K562 (cell line): ENCODE measurements around the gene MPDU1. TPM values are rescaled to one million over a fixed set of nuclear protein-coding genes. Genes with fewer than 3 reads are reported as not detected.

ENCODE experiments used
- BRD4 ChIP-seq: fragments of 200-600 bp; sonication (generic); IDR thresholded peaks from 2 replicates; pipeline ENCODE4 v1.6.1; 2017; ENCODE audit warnings: inconsistent platforms
- BRD9 ChIP-seq: fragments of 450-650 bp; IDR thresholded peaks from 2 replicates; pipeline ENCODE4 v1.6.1; 2018; ENCODE audit warnings: low read depth; ENCODE audit not compliant: partially characterized antibody
- HNRNPLL ChIP-seq: fragments of 200-400 bp; formaldehyde crosslinking; IDR thresholded peaks from 2 replicates; pipeline ENCODE4 v1.6.1; 2017; ENCODE audit warnings: low read length, low read depth, mild to moderate bottlenecking; ENCODE audit not compliant: poor library complexity, severe bottlenecking
- JUND ChIP-seq, 2 experiments: IDR thresholded peaks; 2 replicates in 1 of 2; 3 replicates in 1 of 2; pipeline ENCODE4 v1.6.1; 2011; ENCODE audit warnings: borderline replicate concordance in 2 of 2, low read depth in 2 of 2, low read length in 2 of 2, improper control_type of control experiment in 1 of 2, missing biosample characterization in 1 of 2, missing genetic modification characterization in 1 of 2, missing genetic modification reagents in 1 of 2
- KAT7 ChIP-seq: sonication (generic); formaldehyde crosslinking; IDR thresholded peaks from 2 replicates; pipeline ENCODE4 v1.8.0; 2022; ENCODE audit warnings: missing genetic modification reagents, mild to moderate bottlenecking, borderline replicate concordance
- KDM4B ChIP-seq, 2 experiments: fragments of 450-650 bp in 1 of 2; sonication (generic) in 1 of 2; IDR thresholded peaks; 2 replicates each; pipeline ENCODE4 v1.6.1; 2016 to 2017; ENCODE audit warnings: borderline replicate concordance in 2 of 2, antibody characterized with exemption in 1 of 2, low read depth in 1 of 2, mild to moderate bottlenecking in 1 of 2
- MTA3 ChIP-seq: fragments of 450-650 bp; formaldehyde crosslinking; IDR thresholded peaks from 2 replicates; pipeline ENCODE4 v1.6.1; 2017; ENCODE audit warnings: mild to moderate bottlenecking, borderline replicate concordance
- POU5F1 ChIP-seq: fragments of 150-350 bp; IDR thresholded peaks from 2 replicates; pipeline ENCODE4 v1.6.1; 2014; ENCODE audit warnings: borderline replicate concordance, low read length, low read depth, mild to moderate bottlenecking; ENCODE audit not compliant: partially characterized antibody
- SP1 ChIP-seq: sonication (generic); formaldehyde crosslinking; IDR thresholded peaks from 2 replicates; pipeline ENCODE4 v1.8.1; 2022; ENCODE audit warnings: mild to moderate bottlenecking, missing genetic modification reagents
- SUPT5H ChIP-seq: fragments of 450-650 bp; IDR thresholded peaks from 2 replicates; pipeline ENCODE4 v1.6.1; 2016
- TAF9B ChIP-seq: fragments of 450-650 bp; IDR thresholded peaks from 2 replicates; pipeline ENCODE4 v1.6.1; 2018; ENCODE audit warnings: mild to moderate bottlenecking; ENCODE audit not compliant: partially characterized antibody
- THRAP3 ChIP-seq: fragments of 450-650 bp; IDR thresholded peaks from 2 replicates; pipeline ENCODE4 v1.6.1; 2016; ENCODE audit warnings: mild to moderate bottlenecking, inconsistent platforms, borderline replicate concordance
- ZNF655 ChIP-seq: fragments of 250-450 bp; sonication (Bioruptor Pico); IDR thresholded peaks from 2 replicates; pipeline ENCODE4 v1.5.0; 2021
- polyA plus RNA-seq, 8 experiments: library from polyadenylated mRNA; depleted of rRNA in 4 of 8; stranded (reverse) in 5 of 8; unstranded in 3 of 8; fragments of >200 nt; fragmentation: Nextera tagmentation in 2 of 8; fragmentation: Illumina TruSeq in 1 of 8; extraction: Ambion mirVana in 2 of 8; extraction: Trizol in 1 of 8; gene quantifications; 2 replicates each; pipeline versions ENCODE4 v1.2.1 to v1.2.3, GENCODE V29; 2011 to 2014; ENCODE audit warnings: inconsistent platforms in 1 of 8, missing spikeins in 1 of 8
- total RNA-seq, 7 experiments: library from RNA; depleted of rRNA in 6 of 7; stranded (reverse); fragments of >200 nt in 6 of 7; fragmentation: Illumina TruSeq in 2 of 7; extraction: Trizol in 2 of 7; gene quantifications; 2 replicates each; pipeline versions ENCODE4 v1.2.1 to v1.2.3, GENCODE V29; 2011 to 2021; ENCODE audit warnings: low replicate concordance in 1 of 7
- TF ChIP-seq, protein P1 (sequence below): fragments of 450-650 bp; formaldehyde crosslinking; IDR thresholded peaks from 2 replicates; pipeline ENCODE4 v1.4.0; 2020; ENCODE audit warnings: mild to moderate bottlenecking, moderate library complexity

The MPDU1 gene
- total and polyA plus RNA-seq, 9 of the 15 experiments (the other 6 are each of a cell fraction or from before 2014, with no cell fraction given), result 4.9 to 179 (median 77.1) TPM

- TF ChIP-seq MTA3, result peak; percentile 95
- TF ChIP-seq BRD4, result peak; percentile 98
- no peak for TF ChIP-seq BRD9
- no peak for TF ChIP-seq ZNF655 (CRISPR knock-in tag)
- TF ChIP-seq POU5F1, result no peak
- peak; percentile 98; the same call in 1 of the 2 replicates for TF ChIP-seq KAT7
- peak; percentile 99 for TF ChIP-seq SUPT5H
- peak; percentile 37; the same call in 1 of the 2 replicates for TF ChIP-seq JUND (IDR thresholded peaks at IDR 0.05; ENCODE audit: borderline replicate concordance, low read depth, low read length)
- no peak for TF ChIP-seq JUND (tag; IDR thresholded peaks at IDR 0.05; ENCODE audit: borderline replicate concordance, low read depth, low read length)
- peak; percentile 91 for TF ChIP-seq SP1
- peak; percentile 67 for TF ChIP-seq TAF9B
- 0 out of 2 replicates have a peak, but pooled peaks have one; percentile 41 for TF ChIP-seq THRAP3
- TF ChIP-seq, protein P1, sequence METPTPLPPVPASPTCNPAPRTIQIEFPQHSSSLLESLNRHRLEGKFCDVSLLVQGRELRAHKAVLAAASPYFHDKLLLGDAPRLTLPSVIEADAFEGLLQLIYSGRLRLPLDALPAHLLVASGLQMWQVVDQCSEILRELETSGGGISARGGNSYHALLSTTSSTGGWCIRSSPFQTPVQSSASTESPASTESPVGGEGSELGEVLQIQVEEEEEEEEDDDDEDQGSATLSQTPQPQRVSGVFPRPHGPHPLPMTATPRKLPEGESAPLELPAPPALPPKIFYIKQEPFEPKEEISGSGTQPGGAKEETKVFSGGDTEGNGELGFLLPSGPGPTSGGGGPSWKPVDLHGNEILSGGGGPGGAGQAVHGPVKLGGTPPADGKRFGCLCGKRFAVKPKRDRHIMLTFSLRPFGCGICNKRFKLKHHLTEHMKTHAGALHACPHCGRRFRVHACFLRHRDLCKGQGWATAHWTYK (CRISPR knock-in tag), result peak; percentile 34; the same call in 1 of the 2 replicates
- TF ChIP-seq HNRNPLL, result no peak
- no peak for TF ChIP-seq KDM4B (IDR thresholded peaks at IDR 0.05; ENCODE audit: borderline replicate concordance in 2 of 2, low read depth in 1 of 2)
Measured at GRCh38 chr17:7572588-7573323, 10.9 kb upstream of the MPDU1 start (continued).
